IMR-90 (cell line): Measurements from ENCODE around the gene CASP8. TPM values are rescaled to one million over a fixed set of nuclear protein-coding genes. Genes with fewer than 3 reads are reported as not detected.
A peak's percentile ranks its signal among the peaks of the same experiment; 100 is the strongest.

ENCODE experiments used
- ATAC-seq: fragments of 200-7000 bp; cut with Tn5 transposase; 2 replicates; pipeline ENCODE4 v1.9.1; 2020; ENCODE audit warnings: low read depth, mild to moderate bottlenecking, moderate library complexity
- BruUV-seq: library from RNA; stranded (reverse); fragments of 400-500 nt; replicated peaks from 2 replicates; lab custom pipeline; 2021; lab: Mats Ljungman, UMichigan
- CTCF ChIA-PET: fragments of 300-600 bp; formaldehyde crosslinking; extraction: SDS; loops from one replicate; lab custom pipeline; 2021; ENCODE audit warnings: antibody characterized with exemption; lab: Yijun Ruan, JAX
- POLR2A ChIA-PET: fragments of 300-600 bp; sonication (Branson Sonifier 250); formaldehyde crosslinking; loops from one replicate; lab custom pipeline; 2022; ENCODE audit warnings: antibody characterized with exemption; ENCODE audit not compliant: unreplicated experiment; lab: Charles Lee
- DNase-seq: peaks from one replicate; pipeline ENCODE4 v3.0.0; 2013
- H2AFZ ChIP-seq: replicated peaks from 2 replicates; pipeline ENCODE3; 2013; ENCODE audit warnings: low read length, mild to moderate bottlenecking; ENCODE audit not compliant: poor library complexity
- H2AK5ac ChIP-seq: 2 replicates; pipeline ENCODE4 v1.6.1; 2013; ENCODE audit warnings: low read depth, low read length, inconsistent platforms
- H2AK9ac ChIP-seq: replicated peaks from 2 replicates; pipeline ENCODE3; 2013; ENCODE audit warnings: mild to moderate bottlenecking, low read depth, low read length, moderate library complexity; ENCODE audit not compliant: poor library complexity
- H2BK120ac ChIP-seq: 2 replicates; pipeline ENCODE4 v1.6.1; 2013; ENCODE audit warnings: low read depth, low read length, inconsistent platforms
- H2BK15ac ChIP-seq: 3 replicates; pipeline ENCODE4 v1.6.1; 2013; ENCODE audit warnings: low read depth, low read length, inconsistent platforms
- H2BK20ac ChIP-seq: 2 replicates; pipeline ENCODE4 v1.6.1; 2013; ENCODE audit warnings: low read depth, mild to moderate bottlenecking, inconsistent platforms, low read length, moderate library complexity
- H2BK5ac ChIP-seq: 2 replicates; pipeline ENCODE4 v1.6.1; 2013; ENCODE audit warnings: mild to moderate bottlenecking, low read depth, low read length, inconsistent platforms; ENCODE audit not compliant: poor library complexity, severe bottlenecking
- H3K14ac ChIP-seq: replicated peaks from 2 replicates; pipeline ENCODE4 v1.6.1; 2013; ENCODE audit warnings: low read depth, low read length, inconsistent platforms
- H3K18ac ChIP-seq: 2 replicates; pipeline ENCODE4 v1.6.1; 2013; ENCODE audit warnings: low read depth, low read length, control low read depth
- H3K23ac ChIP-seq: 2 replicates; pipeline ENCODE4 v1.6.1; 2013; ENCODE audit warnings: low read depth, low read length, inconsistent platforms
- H3K27ac ChIP-seq: 2 replicates; pipeline ENCODE4 v1.5.1; 2013; ENCODE audit warnings: mild to moderate bottlenecking, control low read depth, low read length; ENCODE audit not compliant: insufficient read depth
- H3K27me3 ChIP-seq: 2 replicates; pipeline ENCODE4 v1.6.1; 2013; ENCODE audit warnings: low read length; ENCODE audit not compliant: control insufficient read depth, insufficient read depth
- H3K36me3 ChIP-seq: 2 replicates; pipeline ENCODE4 v1.6.1; 2013; ENCODE audit warnings: low read length, mixed read lengths; ENCODE audit not compliant: control insufficient read depth, insufficient read depth
- H3K4ac ChIP-seq: 2 replicates; pipeline ENCODE4 v1.6.1; 2013; ENCODE audit warnings: low read depth, low read length, inconsistent platforms
- H3K4me1 ChIP-seq: 2 replicates; pipeline ENCODE4 v1.6.1; 2013; ENCODE audit warnings: low read length, mixed read lengths; ENCODE audit not compliant: control insufficient read depth, insufficient read depth
- H3K4me2 ChIP-seq: 2 replicates; pipeline ENCODE4 v1.6.1; 2013; ENCODE audit warnings: low read depth, mild to moderate bottlenecking, control low read depth, low read length, moderate library complexity
- H3K4me3 ChIP-seq: 2 replicates; pipeline ENCODE4 v1.5.1; 2013; ENCODE audit warnings: low read depth, mild to moderate bottlenecking, control low read depth, low read length, moderate library complexity; ENCODE audit not compliant: insufficient read depth
- H3K56ac ChIP-seq: 2 replicates; pipeline ENCODE4 v1.6.1; 2013; ENCODE audit warnings: low read length, inconsistent platforms; ENCODE audit not compliant: insufficient read depth; ENCODE audit errors: extremely low read depth
- H3K79me1 ChIP-seq, 2 experiments: 2 replicates each; pipeline ENCODE4 v1.6.1; 2013; ENCODE audit warnings: low read length in 2 of 2, inconsistent platforms in 1 of 2, low read depth in 1 of 2
- H3K9ac ChIP-seq: 2 replicates; pipeline ENCODE4 v1.6.1; 2013; ENCODE audit warnings: low read depth, low read length, control low read depth
- H3K9me1 ChIP-seq: 2 replicates; pipeline ENCODE4 v1.6.1; 2013; ENCODE audit warnings: low read length, inconsistent platforms; ENCODE audit not compliant: insufficient read depth
- H3K9me3 ChIP-seq: 2 replicates; pipeline ENCODE4 v1.6.1; 2013; ENCODE audit warnings: low read length; ENCODE audit not compliant: control insufficient read depth, insufficient read depth
- H4K20me1 ChIP-seq: 2 replicates; pipeline ENCODE4 v1.6.1; 2013; ENCODE audit warnings: low read length, inconsistent platforms; ENCODE audit not compliant: insufficient read depth
- H4K5ac ChIP-seq: 2 replicates; pipeline ENCODE4 v1.6.1; 2013; ENCODE audit warnings: mild to moderate bottlenecking, low read depth, low read length, control low read depth
- H4K8ac ChIP-seq, 2 experiments: 2 replicates each; pipeline ENCODE4 v1.6.1; 2013; ENCODE audit warnings: low read depth in 2 of 2, low read length in 2 of 2, control low read depth in 1 of 2, inconsistent platforms in 1 of 2
- H4K91ac ChIP-seq: 2 replicates; pipeline ENCODE4 v1.6.1; 2013; ENCODE audit warnings: low read depth, low read length, inconsistent platforms; ENCODE audit not compliant: insufficient read depth
- CEBPB ChIP-seq: IDR thresholded peaks from 2 replicates; pipeline ENCODE4 v1.6.1; 2012; ENCODE audit warnings: low read depth, low read length, improper control_type of control experiment
- MAFK ChIP-seq: IDR thresholded peaks from 2 replicates; pipeline ENCODE4 v1.6.1; 2012; ENCODE audit warnings: low read depth, low read length, improper control_type of control experiment
- RFX5 ChIP-seq: IDR thresholded peaks from 2 replicates; pipeline ENCODE4 v1.8.0; 2012; ENCODE audit warnings: low read depth, mild to moderate bottlenecking, low read length, moderate library complexity
- WGBS, 2 experiments: methylation state at CpG; one replicate each; pipeline versions ENCODE4 v1.1.5 to v1.1.7; 2013; ENCODE audit warnings: missing lambda C conversion rate in 2 of 2; ENCODE audit not compliant: insufficient read length in 1 of 2; ENCODE audit errors: extremely low coverage in 2 of 2; 5-methylcytosine and 5-hydroxymethylcytosine counted together
- dilution Hi-C: fragments of 300-500 bp; cut with HindIII; formaldehyde crosslinking; loops from one replicate; pipeline ENCODE4 v1.14.3; 2018; ENCODE audit warnings: low sequenced_read_pairs; ENCODE audit not compliant: unreplicated experiment
- in situ Hi-C: fragments of 300-500 bp; cut with MboI; formaldehyde crosslinking; loops from 3 replicates; pipeline ENCODE4 v1.14.3; 2019; ENCODE audit warnings: low sequenced_read_pairs, inconsistent platforms, mixed read lengths
- intact Hi-C: fragments of 100-400 bp; cut with micrococcal nuclease; formaldehyde crosslinking; loops from 2 replicates; pipeline ENCODE4 v1.10.0; 2022
- polyA plus RNA-seq, 3 experiments: library from polyadenylated mRNA; depleted of rRNA; stranded (reverse); fragments of >200 nt; gene quantifications; 2 replicates each; pipeline ENCODE4 v1.2.3, GENCODE V29; 2012; ENCODE audit warnings: low replicate concordance in 1 of 3
- total RNA-seq: library from RNA; depleted of rRNA; stranded (reverse); fragments of >200 nt; gene quantifications from 2 replicates; pipeline ENCODE4 v1.2.3, GENCODE V29; 2012

The CASP8 gene
- total and polyA plus RNA-seq, 2 of the 4 experiments (the other 2 are of a cell fraction): 13.1 to 17.0 TPM

DNA sequence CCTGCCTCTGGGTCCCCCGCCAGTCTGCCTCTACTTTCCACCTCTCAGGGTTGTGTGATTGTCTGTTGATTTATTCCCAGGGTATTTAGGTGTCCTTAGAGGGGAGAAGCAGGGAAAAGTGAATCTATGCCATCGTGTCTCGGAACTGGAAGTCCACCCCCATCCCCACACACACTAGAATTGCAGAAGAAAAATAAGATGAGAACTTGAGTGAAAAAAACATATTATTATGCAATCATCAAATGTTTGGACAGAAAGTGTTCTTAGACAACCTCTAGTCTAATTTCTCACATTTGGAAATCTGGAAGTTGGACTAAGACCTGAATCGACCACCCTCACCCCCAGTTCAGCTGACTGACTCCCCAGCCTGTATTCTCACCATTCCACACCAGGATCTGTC is 14.1 kb upstream of the CASP8 start:
- Histone ChIP-seq H3K9ac (no peak overlapping the region), H3K4me1 (peaks cover 2% of the 10 kb centered on the region; the same call in 1 of the 2 replicates), H4K20me1 (no peaks in the 10 kb centered on the region), H3K27me3 (no peaks in the 10 kb centered on the region), H2BK120ac (no peak overlapping the region), H3K18ac (no peak overlapping the region), H2AK5ac (no peak overlapping the region), H3K27ac (no peak overlapping the region), H3K14ac (no peak overlapping the region), H3K4me3 (no peak overlapping the region), H2BK20ac (no peak overlapping the region), H2BK15ac (no peak overlapping the region), H2AK9ac (no peak overlapping the region), H3K4ac (no peak overlapping the region), H3K36me3 (no peaks in the 10 kb centered on the region), H4K91ac (no peak overlapping the region), H3K79me1 (no peaks in the 10 kb centered on the region), H3K56ac (no peak overlapping the region), H4K5ac (no peak overlapping the region), H3K9me3 (peaks cover 5% of the 10 kb centered on the region), H3K23ac (no peak overlapping the region), H3K9me1 (peaks cover 3% of the 10 kb centered on the region; the same call in 1 of the 2 replicates), H2BK5ac (no peak overlapping the region), H3K4me2 (no peak overlapping the region), H4K8ac (no peak overlapping the region), H2AFZ (no peak overlapping the region)
- no CpG with 5 or more reads among the region's 4 CpGs for WGBS, 2 experiments
- ChIA-PET CTCF (no interaction called here), POLR2A (no interaction called here)
- in situ Hi-C loops (loop anchor here (5.0 to 25.0 kb wide), 2 partner anchors 116 to 366 kb away; a partner anchor contains a TSS), intact Hi-C loops (no loop called here), dilution Hi-C loops (no loop called here)
- BruUV-seq: no TSS peak
- TF ChIP-seq RFX5 (no peak), CEBPB (peak; percentile 36; the same call in 1 of the 2 replicates), MAFK (no peak)
- ATAC-seq: no peak
- DNase-seq: no peak
